ENCODE data around the gene PHACTR4. TPM values are rescaled to one million over a fixed set of nuclear protein-coding genes. Genes with fewer than 3 reads are reported as not detected.

The PHACTR4 gene
- total and polyA plus RNA-seq, 2 donors (not counting 1 experiment from before 2014, with no cell fraction given), result 5.5 to 6.9 TPM

GRCh38 chr1:28548318-28548717, 178.8 kb downstream of the PHACTR4 start:
- H3K9ac ChIP-seq (ENCODE audit: insufficient read depth, low read length), result no peak overlapping the region
- no peak for TF ChIP-seq CTCF (conservative IDR thresholded peaks at IDR 0.05 in 1 of 2, IDR thresholded peaks at IDR 0.05 in 1 of 2; ENCODE audit: low read depth in 1 of 2, low read length in 2 of 2)
- no peak for TF ChIP-seq EZH2 (IDR thresholded peaks at IDR 0.05; ENCODE audit: low read length, missing control alignments)

More at GRCh38 chr1:28548318-28548717, 178.8 kb downstream of the PHACTR4 start:
- Histone ChIP-seq H2AFZ (ENCODE audit: low read length) (no peak overlapping the region), H3K79me2 (ENCODE audit: control insufficient read depth, insufficient read depth, low read length) (no peaks in the 10 kb centered on the region), H3K4me1 (ENCODE audit: control insufficient read depth, extremely low read depth, insufficient read depth, low read length) (peaks cover 4% of the 10 kb centered on the region), H3K27ac (ENCODE audit: insufficient read depth, low read length) (no peak overlapping the region), H3K36me3 (ENCODE audit: control insufficient read depth, insufficient read depth, low read length) (no peaks in the 10 kb centered on the region), H3K9me3 (ENCODE audit: control insufficient read depth, insufficient read depth, low read depth, low read length) (no peaks in the 10 kb centered on the region), H3K4me2 (ENCODE audit: extremely low read depth, insufficient read depth, low read length) (no peak overlapping the region), H3K27me3 (ENCODE audit: control insufficient read depth, insufficient read depth, low read length) (no peaks in the 10 kb centered on the region), H3K4me3 (replicated peaks in 1 of 4; ENCODE audit: control extremely low read depth in 1 of 4, insufficient read depth in 1 of 4, low read depth in 3 of 4, low read length in 4 of 4) (no peak overlapping the region), H4K20me1 (ENCODE audit: control insufficient read depth, extremely low read depth, insufficient read depth, low read length) (no peaks in the 10 kb centered on the region)
- DNase-seq (ENCODE audit: low read depth in 2 of 2), result peak in 1 of 2 donors; percentile 6

Other genes with a start within 250 kb of the PHACTR4 start
- under 0.01 TPM in 2 replicates for gene PTAFR, start 193.1 kb upstream of the PHACTR4 start, total RNA-seq
- gene PTAFR, start 193.1 kb upstream of the PHACTR4 start, polyA plus RNA-seq, result 0.12 and 0.25 TPM in 2 replicates
- gene DNAJC8, start 136.7 kb upstream of the PHACTR4 start, total RNA-seq, result 56.1 and 57.0 TPM in 2 replicates
- gene DNAJC8, start 136.7 kb upstream of the PHACTR4 start, polyA plus RNA-seq, result 120 and 157 TPM in 2 replicates
- 100 and 146 TPM in 2 replicates for gene ATP5IF1, start 133.6 kb upstream of the PHACTR4 start, total RNA-seq
- 269 and 279 TPM in 2 replicates for gene ATP5IF1, start 133.6 kb upstream of the PHACTR4 start, polyA plus RNA-seq
- 40.1 and 55.2 TPM in 2 replicates for gene SESN2, start 110.2 kb upstream of the PHACTR4 start, total RNA-seq
- 8.4 and 12.4 TPM in 2 replicates for gene SESN2, start 110.2 kb upstream of the PHACTR4 start, polyA plus RNA-seq
- gene MED18, start 40.7 kb upstream of the PHACTR4 start, total RNA-seq, result 26.1 and 29.3 TPM in 2 replicates
- gene MED18, start 40.7 kb upstream of the PHACTR4 start, polyA plus RNA-seq, result 14.5 and 16.3 TPM in 2 replicates
- 63.6 and 74.0 TPM in 2 replicates for gene RCC1, start 136.3 kb downstream of the PHACTR4 start, total RNA-seq
- 16.4 and 28.4 TPM in 2 replicates for gene RCC1, start 136.3 kb downstream of the PHACTR4 start, polyA plus RNA-seq
- 19.0 and 25.1 TPM in 2 replicates for gene TRNAU1AP, start 183.3 kb downstream of the PHACTR4 start, total RNA-seq
- 31.7 and 35.7 TPM in 2 replicates for gene TRNAU1AP, start 183.3 kb downstream of the PHACTR4 start, polyA plus RNA-seq
- 4.1 and 5.8 TPM in 2 replicates for gene RAB42, start 222.5 kb downstream of the PHACTR4 start, total RNA-seq
- gene RAB42, start 222.5 kb downstream of the PHACTR4 start, polyA plus RNA-seq, result 2.7 and 3.4 TPM in 2 replicates

Measured in fibroblast of lung (primary cell).